GM19025 (cell line): ENCODE measurements around the gene NDUFB6.
"Not testable (repeated sequence)": the region's sequence is repeated elsewhere in the genome, so short reads cannot be mapped to it uniquely, and the experiment has no call there.

Experiments used
- ATAC-seq: cut with Tn5 transposase; IDR thresholded peaks from one replicate; pipeline ENCODE4 v1.9.1; 2021; ENCODE audit warnings: mild to moderate bottlenecking, low read depth, moderate library complexity; ENCODE audit not compliant: unreplicated experiment

Gene NDUFB6

DNA sequence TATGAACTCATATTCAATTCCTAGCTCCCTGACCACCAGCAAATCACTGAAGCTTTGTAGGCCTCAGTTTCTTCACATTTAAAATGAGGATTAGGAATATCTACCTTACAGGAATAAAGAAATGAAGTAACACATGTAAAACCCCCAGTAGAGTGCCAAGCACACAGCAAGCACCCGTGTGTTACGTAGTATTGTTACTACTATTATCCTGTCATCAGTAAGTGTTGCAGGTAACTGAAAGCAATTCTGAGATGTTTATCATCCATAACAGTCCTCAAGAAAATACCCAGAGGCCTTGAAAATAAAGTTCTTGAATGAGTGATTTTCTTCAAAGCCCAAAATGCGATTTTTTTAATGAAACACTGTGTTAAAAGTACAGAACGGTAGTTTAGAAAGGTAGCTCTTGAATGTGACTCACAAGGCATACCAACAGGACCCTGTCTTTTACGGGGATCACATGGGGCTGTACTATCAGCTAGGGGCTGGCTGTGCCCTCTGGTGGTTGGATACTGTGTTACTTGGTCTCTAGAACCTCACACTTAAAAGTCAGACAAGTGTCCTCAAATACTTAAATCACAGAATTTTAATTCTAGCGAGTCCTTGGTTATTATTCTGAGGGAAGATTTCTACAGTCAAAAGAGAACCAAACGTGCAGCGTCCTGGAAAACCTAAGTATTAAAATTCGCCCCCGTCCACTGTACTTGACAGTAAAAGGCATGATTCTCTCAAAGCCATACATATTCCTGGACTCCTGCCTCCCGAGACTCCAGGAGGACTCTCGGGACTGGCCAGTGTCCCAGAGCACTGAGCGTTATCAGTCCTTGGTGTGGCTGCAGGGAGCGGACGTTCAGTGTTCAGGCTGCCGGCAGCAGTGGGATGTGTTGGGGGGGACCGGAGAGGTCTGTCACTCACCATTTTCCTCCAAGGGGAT, 725 bp downstream of the NDUFB6 start:
- ATAC-seq, result peak; percentile 77

DNA sequence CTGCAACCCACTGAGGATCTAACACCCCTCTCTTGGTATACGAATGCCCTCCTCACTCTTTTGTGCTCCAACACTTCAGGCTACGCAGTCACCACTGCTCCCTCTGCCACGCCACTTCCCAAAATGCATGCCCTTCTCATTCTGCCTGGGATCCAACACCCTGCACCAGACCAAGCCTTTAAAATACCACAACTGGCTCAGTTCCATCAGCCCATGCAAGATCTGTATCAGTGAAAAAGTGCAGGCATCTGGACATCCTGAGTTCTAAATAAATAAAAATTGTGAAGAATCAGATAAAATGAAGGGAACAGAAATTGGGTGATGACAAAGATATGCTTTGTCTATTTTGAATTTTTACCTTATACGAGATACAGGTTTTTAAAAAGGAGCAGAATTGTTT, 2.7 kb downstream of the NDUFB6 start:
- no peak for ATAC-seq

DNA sequence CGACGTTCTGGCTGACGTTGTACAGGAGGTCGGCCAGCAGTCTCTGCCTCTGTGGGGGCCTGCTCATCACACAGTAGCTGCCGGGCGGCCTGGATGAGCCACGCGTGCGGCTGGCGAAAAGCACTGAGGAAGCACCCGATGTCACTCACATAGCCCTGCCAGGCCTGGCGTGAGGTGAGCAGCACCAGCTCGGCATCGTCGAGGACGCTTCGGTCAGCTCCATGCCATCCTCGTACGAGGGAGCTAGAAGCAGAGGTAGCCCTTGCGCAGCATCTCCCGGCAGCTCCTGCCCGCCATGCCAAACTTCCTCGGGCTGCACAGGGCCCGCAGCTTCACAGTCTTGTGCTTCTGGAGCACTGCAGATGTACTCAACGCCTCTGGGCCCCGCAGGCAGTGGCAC, 6.2 kb downstream of the NDUFB6 start:
- ATAC-seq, result no peak

DNA sequence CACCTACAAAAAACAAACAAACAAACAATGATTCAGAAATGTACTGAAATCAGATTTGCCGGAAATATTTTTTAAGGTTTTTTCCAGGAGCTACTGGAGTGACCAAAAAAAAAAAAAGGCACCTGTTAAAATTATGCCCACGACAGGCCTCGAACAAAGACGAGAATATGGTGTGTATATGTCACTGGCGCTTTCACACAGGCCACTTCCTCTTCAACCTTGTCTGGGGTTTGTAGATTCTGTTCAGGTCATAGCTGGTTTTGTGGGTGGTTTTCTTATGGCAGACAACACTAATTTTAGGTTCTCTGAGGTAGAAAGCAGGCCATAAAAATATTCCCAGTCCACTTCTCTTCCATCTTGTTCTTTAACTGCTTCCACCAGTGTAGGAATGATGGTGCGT, 7.0 kb downstream of the NDUFB6 start:
- no peak for ATAC-seq

DNA sequence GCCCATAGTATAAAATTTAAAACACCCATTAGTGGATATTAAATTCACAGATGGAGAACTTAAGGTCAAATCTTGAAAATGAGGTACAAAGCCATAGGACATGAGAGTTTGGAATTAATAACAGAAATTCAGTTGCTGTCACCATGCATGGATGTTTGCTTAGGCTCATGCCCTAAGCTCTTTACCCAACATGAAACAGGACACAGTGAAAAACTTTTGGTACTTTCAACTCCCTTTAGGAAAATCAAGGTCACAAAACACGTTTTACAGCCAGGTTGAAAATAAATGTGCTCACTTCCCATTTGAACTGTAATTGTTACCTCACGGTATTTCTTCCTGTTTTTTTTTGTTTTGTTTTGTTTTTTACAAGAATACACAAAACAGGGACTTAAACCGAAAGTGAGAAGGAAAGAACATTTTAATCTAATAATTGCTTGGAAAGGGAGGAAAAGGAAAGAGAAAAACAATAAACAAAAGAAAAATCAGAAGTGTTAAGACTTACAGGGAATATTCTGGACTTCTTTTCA, 14.5 kb downstream of the NDUFB6 start:
- no peak for ATAC-seq

DNA sequence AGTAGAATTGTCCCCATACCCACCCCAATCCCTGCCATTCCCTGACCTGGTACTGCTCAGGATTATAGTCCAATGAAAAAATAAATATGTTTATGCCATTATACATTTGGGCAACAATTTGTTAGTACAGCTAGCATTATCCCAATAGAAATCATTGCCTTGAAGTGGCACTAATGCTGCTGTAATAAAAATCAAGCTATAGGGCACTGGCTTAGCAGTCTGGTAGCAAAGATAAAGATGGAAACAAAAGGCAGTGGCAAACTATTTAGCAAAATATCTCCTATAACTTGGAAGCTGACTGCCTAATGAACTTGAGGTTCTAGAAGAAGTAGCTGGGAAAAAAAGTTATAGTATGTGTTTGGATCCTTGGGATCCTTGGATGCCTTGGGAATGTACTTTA, 18.4 kb downstream of the NDUFB6 start:
- ATAC-seq, result no peak

DNA sequence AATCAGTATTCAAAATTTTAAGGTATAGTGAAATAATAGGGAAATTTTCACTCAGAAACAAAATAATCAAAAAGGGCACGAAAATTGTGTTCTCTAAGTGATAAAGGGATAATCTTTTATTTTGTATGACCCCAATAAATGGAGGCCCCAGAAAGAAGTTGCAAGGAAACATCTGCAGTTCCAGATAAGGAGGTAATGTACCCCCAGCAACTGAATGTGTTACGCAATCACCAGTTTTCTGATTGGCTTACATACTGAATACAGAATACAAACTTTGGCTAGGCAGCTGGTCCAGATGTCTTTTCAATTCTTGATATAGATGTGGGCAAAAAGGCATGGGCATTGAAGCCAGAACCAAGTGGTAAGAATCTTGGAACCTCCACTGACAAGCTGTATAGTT, 18.9 kb downstream of the NDUFB6 start:
- ATAC-seq, result no peak

DNA sequence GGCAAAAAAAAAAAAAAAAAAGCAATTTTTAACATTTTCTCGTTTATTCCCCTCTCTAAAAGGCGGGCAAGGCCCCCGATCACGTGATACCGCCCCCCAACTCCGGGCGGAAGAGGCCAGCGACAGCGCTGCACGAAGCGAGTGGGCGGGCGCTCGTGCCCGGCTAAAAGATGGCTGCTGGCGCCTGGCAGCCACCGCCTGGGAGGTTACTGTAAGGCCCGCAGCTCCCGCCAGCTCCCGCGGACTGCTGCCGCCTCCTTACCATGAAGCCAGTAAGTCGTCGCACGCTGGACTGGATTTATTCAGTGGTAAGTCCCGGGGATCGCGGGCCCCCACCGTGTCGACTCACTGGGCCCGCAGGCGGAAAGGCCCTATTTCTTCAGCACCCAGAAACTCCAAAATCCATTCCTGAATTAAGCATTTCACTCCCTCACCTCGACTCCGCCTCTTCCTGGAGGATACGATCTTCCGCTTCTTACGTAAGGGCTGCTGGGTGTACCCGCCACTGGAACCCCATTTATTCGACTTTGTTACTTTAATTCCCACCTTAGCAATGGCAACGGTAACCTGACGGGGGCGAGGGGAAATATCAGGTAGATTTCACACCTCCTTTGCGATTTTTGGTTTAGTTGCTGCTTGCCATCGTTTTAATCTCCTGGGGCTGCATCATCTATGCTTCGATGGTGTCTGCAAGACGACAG, 20.6 kb downstream of the NDUFB6 start, which contains the start of the genes SMIM27 and TOPORS:
Gene SMIM27, plus strand, starts transcription at position 156 of the 701 bp plus-strand sequence. Its CDS starts 108 bp downstream, at position 264.
Gene TOPORS, minus strand, starts transcription at position 415 of the 701 bp plus-strand sequence. Its CDS starts 150 bp downstream, at position 265.
- ATAC-seq, result peak; percentile 64

DNA sequence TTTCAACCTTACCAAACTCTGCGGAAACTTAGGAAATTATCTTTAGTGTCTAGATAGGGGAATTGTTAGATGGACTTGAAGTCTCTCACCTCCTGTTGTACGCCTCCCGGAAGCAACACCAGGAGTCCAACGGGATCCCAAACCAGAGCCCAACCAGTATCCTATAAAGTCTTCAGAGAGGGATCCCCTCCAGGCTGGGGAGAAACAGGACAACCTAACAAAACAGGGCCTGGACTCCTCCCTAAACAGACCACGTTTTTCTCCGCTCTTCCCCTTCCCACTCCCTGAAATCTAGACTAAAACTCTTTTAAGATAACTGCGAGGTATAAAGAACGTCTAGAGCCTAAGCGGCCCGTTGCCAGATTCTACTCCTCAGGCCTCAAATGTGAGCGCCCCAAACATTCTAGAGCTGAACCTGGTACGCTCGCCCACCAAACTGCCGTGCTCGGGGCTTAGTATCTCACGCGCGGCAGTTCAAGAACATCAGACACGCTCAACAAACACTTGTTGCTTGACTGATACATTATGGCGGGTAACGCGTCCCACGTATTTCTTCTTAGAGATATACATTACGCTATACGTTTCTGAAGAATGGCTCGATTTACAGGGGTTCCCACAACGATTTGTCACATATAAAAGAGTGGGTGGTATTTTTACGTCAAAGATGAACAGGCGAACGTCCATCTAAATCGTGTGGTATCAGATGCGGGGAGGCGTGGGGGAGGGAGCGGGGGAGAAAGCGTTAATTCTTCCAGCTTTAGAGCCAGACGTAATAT, 21.5 kb downstream of the NDUFB6 start:
- peak; percentile 1 for ATAC-seq

DNA sequence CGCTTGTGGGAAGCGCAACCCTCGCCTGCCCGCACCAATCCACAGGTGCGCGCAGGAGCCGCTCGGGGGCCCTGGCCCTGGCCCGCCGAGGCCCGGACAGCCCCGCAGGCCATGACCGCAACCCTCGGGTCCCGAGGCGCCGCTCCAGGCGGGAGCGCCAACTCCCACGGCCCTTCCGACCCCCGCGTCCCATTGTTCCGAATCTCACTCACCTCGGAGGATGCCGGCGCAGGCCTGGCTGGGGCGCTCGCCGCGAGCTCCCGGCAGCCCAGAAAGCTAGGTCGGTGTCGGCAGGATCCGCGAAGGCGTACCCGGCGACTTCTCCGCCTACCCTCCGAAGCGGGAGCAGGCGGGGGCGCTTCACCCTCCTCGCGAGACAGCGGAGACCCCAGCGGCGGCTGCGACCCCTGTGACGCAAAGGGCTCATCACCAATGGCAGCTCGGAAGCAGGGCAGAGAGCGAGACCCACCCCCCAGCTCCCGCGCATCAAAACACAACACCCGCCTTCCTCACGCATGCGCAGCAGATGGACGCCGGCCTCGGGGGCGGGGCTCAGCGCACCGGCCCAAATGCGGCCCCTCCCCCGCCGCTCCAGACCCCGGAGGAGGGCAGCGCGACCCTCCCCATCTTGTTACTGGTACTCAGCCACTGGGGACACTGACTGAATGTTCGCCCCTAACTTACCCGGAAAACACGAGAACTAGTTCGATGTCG, 22.2 kb downstream of the NDUFB6 start:
- ATAC-seq, result peak; percentile 57

DNA sequence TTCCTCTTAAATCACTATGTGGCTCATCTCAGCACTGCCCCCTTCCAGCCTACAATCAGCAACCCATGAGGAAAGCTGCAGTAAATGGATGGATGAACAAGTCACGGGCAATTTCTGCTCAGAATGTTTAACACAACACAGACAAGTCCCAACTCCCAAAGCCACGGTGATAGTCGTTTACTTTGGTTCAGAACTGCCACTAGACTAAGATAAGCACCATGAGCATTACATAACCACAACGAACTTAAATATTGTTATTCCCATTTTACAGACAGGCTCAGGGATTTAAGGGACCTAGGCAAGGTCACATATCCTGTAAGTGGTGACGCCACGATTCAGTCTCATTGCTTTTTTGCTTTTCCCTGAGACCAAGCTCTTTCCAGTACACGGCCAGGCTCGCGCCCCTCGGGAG, 22.8 kb downstream of the NDUFB6 start:
- ATAC-seq, result no peak

DNA sequence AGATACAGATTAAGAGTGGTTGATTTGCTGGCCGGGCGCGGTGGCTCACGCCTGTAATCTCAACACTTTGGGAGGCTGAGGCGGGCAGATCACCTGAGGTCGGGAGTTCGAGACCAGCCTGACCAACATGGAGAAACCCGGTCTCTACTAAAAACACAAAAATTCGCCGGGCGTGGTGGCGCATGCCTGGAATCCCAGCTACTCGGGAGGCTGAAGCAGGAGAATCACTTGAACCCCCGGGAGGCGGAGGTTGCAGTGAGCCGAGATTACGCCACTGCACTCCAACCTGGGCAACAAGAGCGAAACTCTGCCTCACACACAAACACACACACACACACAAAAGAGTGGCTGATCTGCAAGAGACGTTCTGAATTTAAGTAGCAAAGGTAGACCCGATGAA, 24.7 kb downstream of the NDUFB6 start:
- ATAC-seq, result not testable (repeated sequence)

DNA sequence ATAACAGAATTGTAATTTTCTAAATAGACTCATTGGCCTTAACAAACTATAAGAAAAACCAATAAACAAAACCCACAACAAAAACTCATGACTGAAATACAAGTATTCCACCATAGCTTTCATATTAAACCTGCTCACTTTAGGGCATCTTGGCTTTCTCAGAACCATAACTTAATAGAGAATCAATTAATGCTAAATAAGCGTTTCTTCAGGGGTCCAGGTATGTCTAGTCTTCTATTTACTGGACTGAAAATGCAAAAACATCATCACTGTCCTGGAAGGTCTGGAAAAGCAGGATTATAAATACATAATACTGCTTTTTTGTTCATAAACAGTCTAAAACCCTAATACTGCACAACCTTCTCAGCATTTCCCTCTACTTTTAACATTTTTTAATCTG, 27.1 kb downstream of the NDUFB6 start:
- no peak for ATAC-seq

DNA sequence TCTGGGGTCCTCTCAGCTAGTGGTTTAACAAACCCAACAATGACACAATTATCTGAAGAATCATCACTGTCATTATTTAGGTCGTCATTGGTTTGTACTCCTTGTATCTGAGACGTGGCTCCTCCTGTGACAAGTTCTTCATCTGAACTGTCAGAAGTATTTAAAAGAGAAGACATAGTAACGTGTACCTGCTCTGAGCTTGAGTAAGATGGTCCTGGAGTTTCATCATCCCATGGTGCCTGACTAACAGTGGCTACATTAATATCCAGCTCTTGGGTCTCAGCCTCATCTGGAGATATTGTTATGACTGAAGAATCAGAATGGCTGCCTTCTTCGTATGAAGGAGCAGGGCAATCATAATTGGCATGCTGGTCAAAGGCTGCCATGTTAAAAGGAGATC, 29.9 kb downstream of the NDUFB6 start:
- ATAC-seq, result no peak

DNA sequence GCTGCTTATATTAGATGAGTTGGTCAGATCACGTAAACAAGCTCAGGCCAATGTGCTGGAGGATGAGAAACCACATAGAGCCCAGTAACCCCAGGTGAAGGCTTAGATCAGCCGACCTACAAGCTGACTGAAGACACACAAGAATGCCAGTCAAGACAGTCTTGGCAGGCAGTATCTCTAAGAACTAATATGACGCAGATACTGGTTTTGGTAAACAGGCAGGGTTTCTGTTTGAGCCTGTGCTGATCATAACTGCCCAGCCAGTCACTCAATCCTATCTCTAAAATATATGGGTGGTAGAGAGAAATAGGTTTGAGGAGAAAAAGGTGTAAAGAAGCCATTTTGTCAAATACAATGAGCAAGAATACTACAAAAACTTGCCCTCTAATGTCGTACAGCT, 39.1 kb downstream of the NDUFB6 start:
- ATAC-seq, result no peak

DNA sequence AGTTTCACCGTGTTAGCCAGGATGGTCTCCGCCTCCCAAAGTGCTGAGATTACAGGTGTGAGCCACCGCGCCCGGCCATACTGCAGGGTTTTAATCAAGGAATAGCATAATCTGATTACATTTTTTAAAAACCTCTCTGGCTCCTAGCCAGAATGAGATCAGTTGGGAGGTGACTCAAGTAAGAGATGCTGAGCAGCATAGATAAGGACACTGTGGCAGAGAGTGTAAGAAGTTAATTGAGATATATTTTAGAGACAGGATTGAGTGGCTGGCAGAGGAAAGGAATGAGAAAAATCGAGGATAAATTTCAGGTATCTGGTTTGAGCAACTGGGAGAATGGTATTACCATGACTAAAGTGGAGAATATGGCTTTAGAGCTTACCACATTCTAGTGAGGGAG, 39.6 kb downstream of the NDUFB6 start:
- ATAC-seq, result no peak

DNA sequence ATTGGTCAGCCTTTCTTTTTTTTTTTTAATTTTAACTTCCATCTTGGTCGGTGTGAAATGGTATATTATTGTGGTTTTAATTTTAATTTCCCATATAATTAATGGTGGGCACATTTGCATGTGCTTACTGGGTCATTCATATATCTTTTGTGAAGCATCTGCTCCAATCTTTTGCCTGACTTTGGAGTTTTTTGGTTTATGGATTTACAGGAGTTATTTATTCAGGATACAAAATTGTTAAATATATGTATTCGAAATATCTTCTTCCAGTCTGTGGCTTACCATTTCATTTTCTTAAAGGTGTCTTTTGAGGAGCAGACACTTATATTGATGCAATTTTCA, 46.3 kb downstream of the NDUFB6 start:
- ATAC-seq, result no peak

DNA sequence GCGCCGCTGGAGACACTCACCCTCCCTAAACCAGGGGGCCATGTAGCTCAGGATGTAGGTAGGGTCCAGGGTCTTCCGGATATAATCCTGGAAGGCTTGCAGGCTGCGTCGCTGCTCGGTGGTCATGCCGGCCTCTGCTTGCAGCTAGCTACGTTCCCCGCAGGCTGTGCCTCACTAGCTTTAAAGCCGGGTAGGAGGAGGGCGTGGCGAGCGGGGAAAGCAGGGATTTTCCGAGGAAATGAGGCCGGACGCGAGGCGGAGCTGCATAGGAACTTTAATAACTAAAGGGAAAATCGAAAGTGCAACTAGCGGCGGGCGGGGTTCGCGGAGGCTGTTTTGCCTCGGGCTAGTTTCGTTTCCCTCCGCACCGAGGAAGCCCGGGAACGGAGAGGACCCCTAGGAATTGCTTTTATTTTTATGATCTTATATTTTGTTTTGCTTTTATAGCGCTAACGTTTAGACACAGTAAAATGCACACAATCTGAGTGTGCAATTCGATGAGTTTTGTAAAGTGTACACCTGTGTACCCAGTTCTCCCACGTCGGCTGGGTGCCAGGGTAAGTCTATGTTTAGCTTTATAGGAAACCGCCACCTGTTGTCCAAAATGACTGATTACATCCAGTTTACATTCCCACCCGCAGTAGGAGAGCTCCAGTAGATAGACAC, 46.8 kb downstream of the NDUFB6 start, which contains the start of gene RIGI:
Gene RIGI, minus strand, starts transcription at position 156 of the 666 bp plus-strand sequence. Its CDS starts 30 bp downstream, at position 126.
- ATAC-seq, result peak; percentile 68

DNA sequence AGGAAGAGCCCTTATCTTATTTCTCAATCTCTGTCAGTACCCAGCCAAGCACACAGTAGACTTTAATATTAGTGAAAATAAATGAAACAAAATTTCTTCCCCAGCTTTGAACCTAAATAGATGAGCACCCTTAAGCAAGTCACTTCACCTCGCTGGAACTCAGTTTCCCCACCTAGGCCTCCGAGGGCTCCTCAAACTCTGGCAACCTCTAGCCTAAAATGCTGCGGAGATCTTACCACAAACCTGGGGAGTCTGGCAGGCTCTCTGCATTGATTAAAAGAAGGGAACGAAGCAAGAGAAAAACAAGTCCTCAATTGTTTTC, 47.3 kb downstream of the NDUFB6 start:
- ATAC-seq, result peak; percentile 5
